Tibial artery (tissue), 4 donors: Measurements from ENCODE around the gene PDE4A.

Source experiments
- DNase-seq, 2 donors: peaks; one replicate each; pipeline ENCODE4 v3.0.0-alpha.2; 2019
- H3K27ac ChIP-seq, 2 donors: fragments of 200-600 bp; sonication (generic) in 1 of 2; 1 replicate in 1 of 2; 2 replicates in 1 of 2; pipeline ENCODE4 v1.5.1; 2018 to 2019; ENCODE audit warnings: mild to moderate bottlenecking in 1 of 2
- H3K27me3 ChIP-seq, 2 donors: fragments of 200-600 bp; sonication (generic) in 1 of 2; one replicate each; pipeline versions ENCODE4 v1.5.1 to v1.6.0; 2016 to 2019
- H3K36me3 ChIP-seq, 3 donors: fragments of 200-600 bp; sonication (generic) in 2 of 3; one replicate each; pipeline ENCODE4 v1.5.1; 2016 to 2019; ENCODE audit warnings: mild to moderate bottlenecking in 2 of 3
- H3K4me1 ChIP-seq, 4 donors: fragments of 200-600 bp; sonication (generic) in 2 of 4; 1 replicate in 3 of 4; 2 replicates in 1 of 4; pipeline ENCODE4 v1.5.1; 2016 to 2019
- H3K4me3 ChIP-seq, 2 donors: fragments of 200-600 bp; sonication (generic) in 1 of 2; 1 replicate in 1 of 2; 2 replicates in 1 of 2; pipeline ENCODE4 v1.5.1; 2018 to 2019; ENCODE audit warnings: mild to moderate bottlenecking in 2 of 2
- H3K9me3 ChIP-seq, 3 donors: fragments of 200-600 bp; sonication (generic) in 1 of 3; one replicate each; pipeline ENCODE4 v1.5.1; 2016 to 2019
- intact Hi-C: fragments of 100-400 bp; cut with DNase I; formaldehyde crosslinking; loops from one replicate; pipeline ENCODE4 v1.15.0; 2023; ENCODE audit warnings: low total_unique reads
- TF ChIP-seq, protein P1 (sequence below), 2 experiments: fragments of 200-600 bp in 1 of 2; fragments of 450-650 bp in 1 of 2; IDR thresholded peaks; one replicate each; pipeline ENCODE4 v1.5.1; 2017 to 2019; ENCODE audit warnings: antibody characterized with exemption in 2 of 2, mild to moderate bottlenecking in 1 of 2, moderate library complexity in 1 of 2

PDE4A gene

GRCh38 chr19:10417541-10418234 is 2.6 kb upstream of the PDE4A start:
- TF ChIP-seq, protein P1, sequence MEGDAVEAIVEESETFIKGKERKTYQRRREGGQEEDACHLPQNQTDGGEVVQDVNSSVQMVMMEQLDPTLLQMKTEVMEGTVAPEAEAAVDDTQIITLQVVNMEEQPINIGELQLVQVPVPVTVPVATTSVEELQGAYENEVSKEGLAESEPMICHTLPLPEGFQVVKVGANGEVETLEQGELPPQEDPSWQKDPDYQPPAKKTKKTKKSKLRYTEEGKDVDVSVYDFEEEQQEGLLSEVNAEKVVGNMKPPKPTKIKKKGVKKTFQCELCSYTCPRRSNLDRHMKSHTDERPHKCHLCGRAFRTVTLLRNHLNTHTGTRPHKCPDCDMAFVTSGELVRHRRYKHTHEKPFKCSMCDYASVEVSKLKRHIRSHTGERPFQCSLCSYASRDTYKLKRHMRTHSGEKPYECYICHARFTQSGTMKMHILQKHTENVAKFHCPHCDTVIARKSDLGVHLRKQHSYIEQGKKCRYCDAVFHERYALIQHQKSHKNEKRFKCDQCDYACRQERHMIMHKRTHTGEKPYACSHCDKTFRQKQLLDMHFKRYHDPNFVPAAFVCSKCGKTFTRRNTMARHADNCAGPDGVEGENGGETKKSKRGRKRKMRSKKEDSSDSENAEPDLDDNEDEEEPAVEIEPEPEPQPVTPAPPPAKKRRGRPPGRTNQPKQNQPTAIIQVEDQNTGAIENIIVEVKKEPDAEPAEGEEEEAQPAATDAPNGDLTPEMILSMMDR (IDR thresholded peaks at IDR 0.05): no peak
- DNase-seq: no peak
- Histone ChIP-seq H3K27me3 (peaks cover 0 to 74% of the 10 kb centered on the region in 2 donors), H3K27ac (no peak overlapping the region), H3K4me3 (no peak overlapping the region), H3K4me1 (peaks cover 0 to 45% (median 39%) of the 10 kb centered on the region in 4 donors), H3K36me3 (no peaks in the 10 kb centered on the region), H3K9me3 (peaks cover 0 to 5% (median 5%) of the 10 kb centered on the region in 3 donors)
- intact Hi-C loops: loop anchor here (5.0 kb wide), 1 partner anchor 1775 kb away; no protein-coding TSS in a partner anchor

GRCh38 chr19:10418235-10418484 is 2.2 kb upstream of the PDE4A start:
- TF ChIP-seq, protein P1 (IDR thresholded peaks at IDR 0.05): no peak
- Histone ChIP-seq H3K27me3 (peaks cover 0 to 78% of the 10 kb centered on the region in 2 donors), H3K9me3 (peaks cover 0 to 5% (median 5%) of the 10 kb centered on the region in 3 donors), H3K36me3 (no peaks in the 10 kb centered on the region), H3K4me3 (no peak overlapping the region), H3K4me1 (peaks cover 0 to 45% (median 39%) of the 10 kb centered on the region in 4 donors), H3K27ac (no peak overlapping the region)
- intact Hi-C loops: loop anchor here (5.0 kb wide), 1 partner anchor 1774 kb away; no protein-coding TSS in a partner anchor
- no peak for DNase-seq

GRCh38 chr19:10418485-10419199 is 1.7 kb upstream of the PDE4A start:
- no peak for DNase-seq

GRCh38 chr19:10419200-10419645 is 1.1 kb upstream of the PDE4A start:
- DNase-seq: no peak

More at GRCh38 chr19:10418485-10419199, 1.7 kb upstream of the PDE4A start:
- Histone ChIP-seq H3K27me3 (peaks cover 0 to 83% of the 10 kb centered on the region in 2 donors), H3K4me3 (no peak overlapping the region), H3K36me3 (no peaks in the 10 kb centered on the region), H3K27ac (no peak overlapping the region), H3K4me1 (peaks cover 0 to 45% (median 39%) of the 10 kb centered on the region in 4 donors), H3K9me3 (peaks cover 0 to 5% (median 5%) of the 10 kb centered on the region in 3 donors)
- TF ChIP-seq, protein P1 (IDR thresholded peaks at IDR 0.05): no peak
- intact Hi-C loops: loop anchor here (5.0 kb wide), 1 partner anchor 1774 kb away; no protein-coding TSS in a partner anchor

More at GRCh38 chr19:10419200-10419645, 1.1 kb upstream of the PDE4A start:
- no peaks in the 10 kb centered on the region for H3K36me3 ChIP-seq
- peaks cover 0 to 89% of the 10 kb centered on the region in 2 donors for H3K27me3 ChIP-seq
- H3K4me3 ChIP-seq: peak overlapping the region in 1 of 2 donors; percentile 17
- no peak overlapping the region for H3K27ac ChIP-seq
- intact Hi-C loops: loop anchor here (5.0 kb wide), 1 partner anchor 1773 kb away; no protein-coding TSS in a partner anchor
- peaks cover 0 to 5% (median 4%) of the 10 kb centered on the region in 3 donors for H3K9me3 ChIP-seq
- TF ChIP-seq, protein P1 (IDR thresholded peaks at IDR 0.05): no peak
- peaks cover 0 to 49% (median 42%) of the 10 kb centered on the region in 4 donors for H3K4me1 ChIP-seq
